Large intestine (tissue), 3 donors: ENCODE results near the gene ATP8A2. TPM values are rescaled to one million over a fixed set of nuclear protein-coding genes. Genes with fewer than 3 reads are reported as not detected.

ENCODE experiments used
- DNase-seq, 2 donors: peaks; one replicate each; pipeline versions ENCODE4 v3.0.0 to v3.0.0-alpha.2; 2013
- H3K27ac ChIP-seq: one replicate; pipeline ENCODE4 v1.5.1; 2013; ENCODE audit warnings: low read length
- H3K27me3 ChIP-seq: 2 replicates; pipeline ENCODE4 v1.6.1; 2013; ENCODE audit warnings: low read length; ENCODE audit not compliant: control insufficient read depth, insufficient read depth
- H3K36me3 ChIP-seq: 2 replicates; pipeline ENCODE4 v1.6.1; 2013; ENCODE audit warnings: low read length; ENCODE audit not compliant: control insufficient read depth, insufficient read depth
- H3K4me1 ChIP-seq: one replicate; pipeline ENCODE4 v1.6.1; 2013; ENCODE audit warnings: low read length; ENCODE audit not compliant: control insufficient read depth, insufficient read depth
- H3K4me3 ChIP-seq: one replicate; pipeline ENCODE4 v1.5.1; 2013; ENCODE audit warnings: low read length
- H3K9me3 ChIP-seq: one replicate; pipeline ENCODE4 v1.6.1; 2013; ENCODE audit warnings: mild to moderate bottlenecking, low read depth, low read length, moderate library complexity; ENCODE audit not compliant: control insufficient read depth
- WGBS: methylation state at CpG from one replicate; pipeline ENCODE4 v1.1.5; 2013; ENCODE audit warnings: low lambda C conversion rate; ENCODE audit not compliant: insufficient coverage; 5-methylcytosine and 5-hydroxymethylcytosine counted together
- polyA plus RNA-seq: library from polyadenylated mRNA; unstranded; fragments of 120-200 nt; gene quantifications from one replicate; pipeline ENCODE4 v1.2.1, GENCODE V29; 2013

Gene ATP8A2
- polyA plus RNA-seq, 1 donor, result 2.3 TPM

DNA sequence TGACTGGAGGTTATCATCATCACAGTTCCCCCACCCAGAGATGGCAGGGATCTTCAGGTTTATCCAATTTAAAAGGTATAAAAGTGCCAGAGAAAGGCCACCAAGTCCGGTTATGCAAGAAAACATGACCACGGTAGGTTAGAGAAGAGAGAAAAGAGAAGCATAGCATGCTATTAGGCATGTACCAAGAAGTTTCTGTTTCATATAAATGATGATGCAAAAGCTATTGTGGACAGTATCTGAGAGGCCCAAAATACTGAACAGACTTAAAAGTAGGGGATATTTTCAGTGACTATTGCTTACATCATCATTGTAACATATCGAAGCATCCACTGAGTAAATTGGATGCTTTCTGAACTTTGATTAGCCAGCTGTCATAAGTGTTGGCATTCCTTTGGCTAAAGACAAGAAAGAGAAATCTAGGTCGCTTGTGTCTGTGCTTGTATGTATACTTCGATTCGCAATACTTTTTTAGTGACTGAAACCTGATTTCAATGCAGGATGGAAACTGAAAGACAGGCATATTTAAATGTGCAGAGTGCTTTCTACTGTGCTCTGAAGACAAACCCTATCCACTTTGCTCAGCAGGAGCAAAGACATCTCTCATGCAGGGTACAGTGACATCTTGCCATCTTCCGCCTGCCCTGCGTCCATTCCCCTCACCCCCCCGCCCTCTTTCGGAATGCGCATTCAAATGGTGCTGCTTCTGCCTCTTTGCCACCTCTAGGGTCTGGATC is 499.8 kb downstream of the ATP8A2 start:
- no peaks in the 10 kb centered on the region for H3K4me1 ChIP-seq
- peaks cover 7% of the 10 kb centered on the region for H3K27me3 ChIP-seq
- no peak for DNase-seq
- H3K4me3 ChIP-seq, result no peak overlapping the region
- no peaks in the 10 kb centered on the region for H3K9me3 ChIP-seq
- no peaks in the 10 kb centered on the region for H3K36me3 ChIP-seq
- no peak overlapping the region for H3K27ac ChIP-seq
- no CpG with 5 or more reads among the region's 11 CpGs for WGBS

DNA sequence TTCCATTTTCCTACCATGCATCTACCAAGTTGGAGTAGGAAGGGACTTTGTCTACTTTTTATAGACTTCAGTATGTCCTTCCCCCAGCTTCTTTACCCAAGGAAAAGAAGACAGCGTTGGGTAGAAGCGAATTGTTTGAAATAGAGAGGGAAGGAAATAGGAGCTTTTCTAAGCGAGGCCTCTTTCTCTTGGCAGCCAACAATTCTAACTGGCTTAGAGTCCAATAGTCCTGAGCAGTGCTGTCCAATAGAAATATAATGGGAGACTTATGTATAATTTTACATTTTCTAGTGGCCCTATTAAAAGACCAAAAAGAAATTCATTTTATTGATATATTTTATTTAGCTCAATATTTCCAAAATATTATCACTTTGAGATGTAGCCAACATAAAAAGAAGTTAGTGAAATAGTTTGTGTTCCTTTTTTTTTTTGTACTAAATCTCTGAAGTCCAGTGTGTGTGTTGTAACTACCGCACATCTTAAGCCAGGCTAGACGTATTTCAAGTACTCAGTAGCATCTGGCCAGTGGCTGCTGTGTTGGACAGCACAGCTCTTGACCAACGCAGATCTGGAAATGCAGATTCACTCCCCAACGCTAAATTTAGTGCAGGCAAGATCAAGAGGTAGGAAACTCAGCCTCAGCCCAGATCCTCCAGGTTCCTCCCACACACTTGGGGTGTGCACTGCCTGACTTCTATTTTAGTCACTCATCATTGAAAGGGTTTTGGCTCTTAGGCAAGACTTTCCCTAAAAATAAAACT is 500.9 kb downstream of the ATP8A2 start:
- no peak for DNase-seq
- Histone ChIP-seq H3K27me3 (peaks cover 7% of the 10 kb centered on the region), H3K36me3 (no peaks in the 10 kb centered on the region), H3K4me1 (no peaks in the 10 kb centered on the region), H3K4me3 (no peak overlapping the region), H3K27ac (no peak overlapping the region), H3K9me3 (no peaks in the 10 kb centered on the region)
- WGBS, result 100% methylated on average over 2 of the region's 7 CpGs

DNA sequence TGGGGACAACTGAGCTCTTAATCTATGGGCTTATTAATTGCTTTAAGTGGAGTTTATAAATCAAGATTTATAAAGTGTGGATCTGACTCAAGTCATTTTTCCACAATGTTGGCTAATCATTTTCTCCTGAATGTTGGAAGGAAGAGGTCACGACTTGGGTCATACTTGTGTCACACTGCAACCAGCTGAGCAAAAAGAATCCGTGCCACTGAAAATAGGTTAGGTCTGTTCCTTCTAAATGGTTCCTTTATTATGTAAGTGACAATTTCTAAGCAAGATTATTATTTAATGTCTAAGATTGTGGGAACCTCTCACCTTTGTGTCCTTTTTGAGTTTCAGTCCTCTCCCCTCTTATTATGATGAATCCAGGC is 501.5 kb downstream of the ATP8A2 start:
- 80% methylated on average over 1 of the region's 2 CpGs for WGBS
- DNase-seq, result no peak
- no peaks in the 10 kb centered on the region for H3K36me3 ChIP-seq
- H3K27ac ChIP-seq, result no peak overlapping the region
- no peaks in the 10 kb centered on the region for H3K9me3 ChIP-seq
- H3K27me3 ChIP-seq, result peaks cover 7% of the 10 kb centered on the region
- no peak overlapping the region for H3K4me3 ChIP-seq
- no peaks in the 10 kb centered on the region for H3K4me1 ChIP-seq

DNA sequence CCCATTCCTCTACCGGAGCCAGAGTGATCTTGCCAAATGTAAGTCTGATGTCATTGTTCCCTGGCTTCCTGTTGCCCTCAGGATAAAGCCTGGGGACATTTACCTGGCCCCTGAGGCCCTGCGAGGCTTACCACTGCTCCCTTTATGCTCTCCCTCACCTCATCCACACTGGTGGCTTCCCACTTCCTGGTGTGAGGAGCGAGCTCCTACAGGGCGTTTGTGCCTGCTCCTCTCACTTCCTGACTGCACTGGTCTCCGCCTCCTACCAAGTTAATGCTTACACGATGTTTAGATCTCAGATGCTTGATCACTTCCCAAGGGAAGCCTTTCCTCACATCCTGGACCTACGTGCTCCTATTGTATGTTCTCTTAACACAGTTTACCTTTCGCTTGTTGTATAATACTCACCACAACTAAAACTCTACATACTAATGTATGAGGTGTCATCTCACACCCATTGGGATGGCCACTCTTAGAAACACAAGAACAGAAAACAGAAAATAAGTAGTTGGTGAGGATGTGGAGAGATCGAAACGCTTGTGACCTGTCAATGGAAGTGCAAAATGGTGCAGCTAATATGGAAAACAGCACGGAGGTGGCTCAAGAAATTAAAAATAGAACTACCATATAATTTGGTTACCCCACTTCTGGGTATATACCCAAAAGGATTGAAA is 502.4 kb downstream of the ATP8A2 start:
- Histone ChIP-seq H3K36me3 (no peaks in the 10 kb centered on the region), H3K4me3 (no peak overlapping the region), H3K27me3 (peaks cover 7% of the 10 kb centered on the region), H3K27ac (no peak overlapping the region), H3K4me1 (no peaks in the 10 kb centered on the region), H3K9me3 (no peaks in the 10 kb centered on the region)
- DNase-seq, result no peak
- 90% methylated on average over 4 of the region's 11 CpGs for WGBS

DNA sequence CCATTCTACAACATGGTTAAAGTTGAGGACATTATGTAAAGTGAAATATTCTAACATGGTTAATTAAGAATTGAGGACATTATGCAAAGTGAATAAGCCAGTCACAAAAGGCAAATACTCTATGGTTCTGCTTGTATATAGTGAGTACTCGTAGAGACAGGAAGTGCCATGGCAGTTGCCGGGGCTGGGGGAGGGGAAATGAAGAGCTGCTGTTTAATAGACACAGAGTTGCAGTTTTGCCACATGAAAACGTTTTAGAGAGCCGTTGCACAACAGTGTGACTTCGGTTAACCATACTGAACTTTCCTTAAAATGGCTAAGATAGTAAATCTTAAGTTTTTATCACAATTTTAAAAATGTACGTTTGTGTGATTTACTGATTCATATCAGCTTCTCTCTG is 503.1 kb downstream of the ATP8A2 start:
- no peaks in the 10 kb centered on the region for H3K36me3 ChIP-seq
- no peak overlapping the region for H3K4me3 ChIP-seq
- no peaks in the 10 kb centered on the region for H3K9me3 ChIP-seq
- no peak overlapping the region for H3K27ac ChIP-seq
- WGBS, result 83% methylated on average over 3 of the region's 6 CpGs
- DNase-seq, result no peak
- H3K27me3 ChIP-seq, result peaks cover 3% of the 10 kb centered on the region
- H3K4me1 ChIP-seq, result no peaks in the 10 kb centered on the region

DNA sequence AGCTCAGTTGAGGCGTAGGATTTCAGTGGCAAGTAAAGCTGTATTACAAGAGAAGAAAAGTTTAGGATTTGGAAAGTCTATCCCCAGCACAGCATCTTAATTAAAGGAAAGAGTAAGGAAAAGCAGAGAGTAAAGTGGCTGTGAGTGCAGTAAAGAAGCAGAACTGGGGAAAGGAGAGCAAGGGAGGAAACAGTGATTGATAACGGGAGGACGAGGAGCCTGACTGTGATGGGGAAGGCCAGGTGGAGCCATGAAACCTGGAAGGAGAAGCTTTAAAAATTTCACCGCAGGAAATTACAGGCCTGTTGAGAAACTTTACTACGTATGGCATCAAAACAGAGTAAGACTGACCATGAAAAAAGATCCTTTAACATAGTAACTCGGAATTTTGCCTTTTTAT is 504.5 kb downstream of the ATP8A2 start:
- Histone ChIP-seq H3K4me3 (no peak overlapping the region), H3K36me3 (no peaks in the 10 kb centered on the region), H3K27ac (no peak overlapping the region), H3K9me3 (no peaks in the 10 kb centered on the region), H3K27me3 (no peaks in the 10 kb centered on the region), H3K4me1 (no peaks in the 10 kb centered on the region)
- WGBS, result 100% methylated on average over 2 of the region's 6 CpGs
- no peak for DNase-seq

DNA sequence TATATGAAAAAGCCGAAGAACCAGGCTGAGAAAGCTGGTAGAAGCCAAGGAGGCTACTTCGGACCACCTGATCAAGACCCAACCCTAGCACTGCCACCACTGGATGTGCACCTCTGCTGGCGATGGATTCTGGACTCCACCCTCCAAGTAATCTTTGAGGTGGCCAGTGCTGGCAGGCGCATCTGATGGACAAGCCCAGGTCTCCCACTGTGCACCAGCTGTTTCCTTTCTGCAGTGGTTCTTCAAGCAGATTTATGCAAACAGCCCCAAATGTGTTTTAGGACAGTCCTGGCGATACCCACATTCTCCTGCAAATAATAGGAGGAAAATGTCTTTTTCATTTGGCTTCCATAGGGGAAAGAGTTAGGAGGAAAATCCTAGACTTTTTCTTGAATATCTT is 507.7 kb downstream of the ATP8A2 start:
- Histone ChIP-seq H3K4me3 (no peak overlapping the region), H3K27ac (no peak overlapping the region), H3K9me3 (no peaks in the 10 kb centered on the region), H3K27me3 (no peaks in the 10 kb centered on the region), H3K4me1 (no peaks in the 10 kb centered on the region), H3K36me3 (no peaks in the 10 kb centered on the region)
- DNase-seq, result no peak
- WGBS, result no CpG with 5 or more reads among the region's 5 CpGs

DNA sequence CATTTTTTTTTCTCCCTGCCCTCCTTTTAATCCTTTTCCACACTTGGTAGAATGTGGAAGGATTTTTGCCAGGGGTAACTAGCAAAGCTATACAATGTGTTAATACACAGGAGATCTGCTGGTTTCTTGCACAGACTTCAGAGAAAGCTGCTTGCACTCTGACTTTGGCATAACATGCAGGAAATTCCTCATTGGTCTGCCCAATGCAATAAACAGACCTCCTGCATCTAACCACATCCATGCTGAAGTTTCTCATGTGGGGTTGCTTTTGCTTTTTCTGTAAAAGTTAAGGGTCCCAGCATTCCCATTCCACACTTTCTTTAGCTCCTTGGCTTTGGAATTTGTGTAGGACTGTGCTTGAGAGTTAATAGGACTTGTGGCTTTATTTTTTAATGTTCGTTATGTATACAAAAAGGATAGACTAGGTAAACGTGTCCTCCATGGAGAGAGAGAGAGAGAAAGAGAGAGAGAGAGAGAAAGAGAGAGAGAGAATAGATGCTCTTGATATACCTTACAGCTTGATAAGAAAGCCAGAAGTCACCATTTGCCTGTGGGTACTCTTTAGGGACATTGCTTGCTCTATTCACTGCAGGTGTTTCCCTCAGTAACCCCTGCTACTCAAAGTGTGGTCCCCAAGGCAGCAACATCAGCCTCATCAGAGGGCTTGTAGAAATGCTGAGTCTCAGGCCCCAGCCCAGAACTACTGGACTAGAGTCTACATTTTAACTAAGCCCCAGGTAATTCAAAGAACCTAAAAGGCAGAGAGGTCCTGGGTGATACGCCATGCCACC is 509.6 kb downstream of the ATP8A2 start:
- no peaks in the 10 kb centered on the region for H3K27me3 ChIP-seq
- H3K4me1 ChIP-seq, result no peaks in the 10 kb centered on the region
- H3K9me3 ChIP-seq, result no peaks in the 10 kb centered on the region
- no peak overlapping the region for H3K27ac ChIP-seq
- DNase-seq, result no peak
- no peaks in the 10 kb centered on the region for H3K36me3 ChIP-seq
- WGBS, result 60% methylated on average over 2 of the region's 3 CpGs
- H3K4me3 ChIP-seq, result no peak overlapping the region

DNA sequence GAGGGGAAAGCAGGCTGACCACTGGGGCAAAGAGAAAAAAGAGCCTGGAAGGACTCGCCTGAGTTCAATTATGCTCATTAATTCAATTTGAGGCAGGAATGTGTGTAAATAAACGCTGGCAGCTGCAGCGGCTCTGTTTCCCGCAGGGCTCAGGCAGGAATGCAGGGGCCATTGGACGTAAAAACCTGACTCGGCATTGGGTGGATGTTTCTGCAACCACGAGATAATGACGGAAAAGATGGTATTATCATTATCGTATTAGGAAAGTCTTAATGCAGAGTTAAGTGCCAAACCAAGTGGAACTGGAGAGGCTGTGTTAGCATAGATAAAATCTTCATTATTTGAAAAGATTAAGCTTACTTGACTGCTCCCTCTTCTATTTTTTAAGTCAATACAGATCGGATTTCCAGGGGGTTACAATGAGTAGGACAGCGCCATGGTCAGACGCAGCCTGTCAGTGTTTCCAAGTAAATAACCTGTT is 510.2 kb downstream of the ATP8A2 start:
- peak in 1 of 2 donors; percentile 23 for DNase-seq
- Histone ChIP-seq H3K36me3 (no peaks in the 10 kb centered on the region), H3K9me3 (no peaks in the 10 kb centered on the region), H3K4me3 (no peak overlapping the region), H3K27ac (no peak overlapping the region), H3K27me3 (no peaks in the 10 kb centered on the region), H3K4me1 (no peaks in the 10 kb centered on the region)
- 14% methylated on average over 1 of the region's 12 CpGs for WGBS
